ENCODE measurements around the gene ANKMY1. TPM values are rescaled to one million over a fixed set of nuclear protein-coding genes. Genes with fewer than 3 reads are reported as not detected.

ANKMY1 gene
- total and polyA plus RNA-seq, 2 of the 13 experiments (the other 11 are each of a cell fraction or from before 2014, with no cell fraction given): 11.7 to 18.8 TPM

GRCh38 chr2:240568678-240569522 lies 11.1 kb upstream of the ANKMY1 start (continued):
- TF ChIP-seq BRF2 (CRISPR knock-in tag; IDR thresholded peaks at IDR 0.05): no peak
- no peak for TF ChIP-seq TFDP2 (CRISPR knock-in tag; IDR thresholded peaks at IDR 0.05)
- 0 out of 2 replicates have a peak, but pooled peaks have one; percentile 30 for TF ChIP-seq ZNF616 (CRISPR knock-in tag; IDR thresholded peaks at IDR 0.05; ENCODE audit: low read depth)
- no peak for TF ChIP-seq TOPORS (CRISPR knock-in tag; IDR thresholded peaks at IDR 0.05)
- TF ChIP-seq ZNF224 (CRISPR knock-in tag; IDR thresholded peaks at IDR 0.05): no peak
- TF ChIP-seq ZNF354B (CRISPR knock-in tag; IDR thresholded peaks at IDR 0.05): no peak
- no peak for TF ChIP-seq ZNF432 (CRISPR knock-in tag; IDR thresholded peaks at IDR 0.05; ENCODE audit: borderline replicate concordance)
- TF ChIP-seq ETV5 (CRISPR knock-in tag; IDR thresholded peaks at IDR 0.05; ENCODE audit: borderline replicate concordance): no peak; the same call in 1 of the 2 replicates
- no peak for TF ChIP-seq SRY (CRISPR knock-in tag; IDR thresholded peaks at IDR 0.05)
- TF ChIP-seq ARID5B (CRISPR knock-in tag; IDR thresholded peaks at IDR 0.05): no peak
- TF ChIP-seq HDAC1 (CRISPR knock-in tag; IDR thresholded peaks at IDR 0.05): peak; percentile 67
- TF ChIP-seq MNT (IDR thresholded peaks at IDR 0.05): no peak
- TF ChIP-seq ZBTB43 (CRISPR knock-in tag; conservative IDR thresholded peaks at IDR 0.05): peak; percentile 45; the same call in 1 of the 2 replicates
- TF ChIP-seq ZBTB20 (CRISPR knock-in tag; IDR thresholded peaks at IDR 0.05; ENCODE audit: borderline replicate concordance, low read depth): no peak
- no peak for TF ChIP-seq HNRNPH1 (optimal IDR thresholded peaks at IDR 0.05; ENCODE audit: low read depth, low read length)
- no peak for TF ChIP-seq DMTF1 (CRISPR knock-in tag; IDR thresholded peaks at IDR 0.05)

All from HepG2 (cell line).